Activated CD4-positive, alpha-beta T cell treated with anti-CD3 and anti-CD28 coated beads, Interleukin-2, amount 10 ng/mL, durations not matched to agents 7 days and 5 days (primary cell): ENCODE measurements around the gene LRRC52. TPM values are rescaled to one million over a fixed set of nuclear protein-coding genes. Genes with fewer than 3 reads are reported as not detected.
"Not testable (repeated sequence)": the region's sequence is repeated elsewhere in the genome, so short reads cannot be mapped to it uniquely, and the experiment has no call there.

ENCODE experiments used
- CTCF ChIA-PET: fragments of 350-600 bp; sonication (Branson Sonifier 250); formaldehyde crosslinking; loops from one replicate; lab custom pipeline; 2021; ENCODE audit warnings: antibody characterized with exemption; lab: Charles Lee
- POLR2A ChIA-PET: fragments of 350-600 bp; sonication (Branson Sonifier 250); formaldehyde crosslinking; loops from one replicate; lab custom pipeline; 2021; ENCODE audit warnings: antibody characterized with exemption; lab: Charles Lee
- DNase-seq: peaks from one replicate; pipeline ENCODE4 v3.0.0-alpha.2; 2020
- H3K27ac Mint-ChIP-seq: one replicate; pipeline ENCODE4 v1.8.0; 2021; ENCODE audit warnings: mild to moderate bottlenecking, moderate library complexity, mixed read lengths
- H3K27me3 Mint-ChIP-seq: one replicate; pipeline ENCODE4 v1.8.0; 2021; ENCODE audit warnings: mixed read lengths
- H3K36me3 Mint-ChIP-seq: one replicate; pipeline ENCODE4 v1.8.0; 2021; ENCODE audit warnings: low read depth, mixed read lengths
- H3K4me1 Mint-ChIP-seq: one replicate; pipeline ENCODE4 v1.8.0; 2021; ENCODE audit warnings: mixed read lengths
- H3K4me3 Mint-ChIP-seq: one replicate; pipeline ENCODE4 v1.8.0; 2021; ENCODE audit warnings: mild to moderate bottlenecking, moderate library complexity, mixed read lengths
- H3K9me3 Mint-ChIP-seq: one replicate; pipeline ENCODE4 v1.8.0; 2021; ENCODE audit warnings: mixed read lengths
- total RNA-seq, 2 experiments: library from RNA; stranded (reverse); gene quantifications; one replicate each; pipeline ENCODE4 v1.2.3, GENCODE V29; 2021

The LRRC52 gene
- total RNA-seq, 2 experiments from 2014 or later = not detected

DNA sequence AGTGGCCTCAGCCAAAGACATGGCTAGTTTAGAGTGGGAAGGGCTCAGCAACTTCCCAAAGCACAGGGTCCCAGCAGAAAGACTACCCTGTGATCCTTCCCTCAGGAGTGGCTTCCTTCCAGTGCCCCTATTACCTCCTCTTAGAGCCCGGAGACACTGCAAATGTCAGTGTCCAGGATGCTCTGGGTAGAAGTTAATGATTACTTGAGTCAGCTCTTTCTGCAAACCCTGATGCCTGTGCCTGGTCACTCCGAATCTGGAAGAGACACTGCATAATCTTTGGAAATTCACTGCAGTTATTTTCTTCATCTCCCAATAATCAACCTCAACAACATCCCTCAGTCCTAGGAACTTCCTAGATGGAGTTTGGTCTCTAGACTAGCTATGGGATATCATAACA, 60.0 kb downstream of the LRRC52 start:
- no peaks in the 10 kb centered on the region for H3K36me3 Mint-ChIP-seq
- peaks cover 12% of the 10 kb centered on the region for H3K4me1 Mint-ChIP-seq
- no peaks in the 10 kb centered on the region for H3K9me3 Mint-ChIP-seq
- H3K4me3 Mint-ChIP-seq = no peak overlapping the region
- H3K27ac Mint-ChIP-seq = no peak overlapping the region
- POLR2A ChIA-PET = no interaction called here
- H3K27me3 Mint-ChIP-seq = peaks cover 6% of the 10 kb centered on the region
- no peak for DNase-seq
- CTCF ChIA-PET = interaction anchor here (1.5 to 1.6 kb wide), 2 partner anchors 10 to 145 kb away, joined by 3 to 4 read pairs; no protein-coding TSS in a partner anchor

DNA sequence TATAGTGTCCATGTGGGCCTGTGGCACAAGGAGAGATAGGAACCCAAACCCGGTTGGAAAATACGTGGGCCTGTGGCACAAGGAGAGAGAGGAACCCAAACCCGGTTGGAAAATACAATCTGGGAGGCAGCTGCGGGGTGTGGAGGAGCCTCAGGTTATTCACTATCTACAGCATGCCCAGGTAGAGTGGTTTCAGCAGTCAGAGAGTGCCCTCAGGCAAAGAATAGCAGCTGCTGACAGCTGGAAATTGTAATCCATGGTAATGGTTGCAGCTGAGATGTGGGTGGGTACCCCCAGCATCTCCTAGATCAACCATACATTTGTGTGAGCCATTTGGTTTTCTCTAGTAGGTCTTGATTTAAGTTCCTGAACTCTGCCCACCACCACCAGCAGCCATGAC, 61.4 kb downstream of the LRRC52 start:
- CTCF ChIA-PET = interaction anchor here (1.5 kb wide), 1 partner anchor 9 kb away, joined by 4 read pairs; no protein-coding TSS in a partner anchor
- H3K36me3 Mint-ChIP-seq = no peaks in the 10 kb centered on the region

DNA sequence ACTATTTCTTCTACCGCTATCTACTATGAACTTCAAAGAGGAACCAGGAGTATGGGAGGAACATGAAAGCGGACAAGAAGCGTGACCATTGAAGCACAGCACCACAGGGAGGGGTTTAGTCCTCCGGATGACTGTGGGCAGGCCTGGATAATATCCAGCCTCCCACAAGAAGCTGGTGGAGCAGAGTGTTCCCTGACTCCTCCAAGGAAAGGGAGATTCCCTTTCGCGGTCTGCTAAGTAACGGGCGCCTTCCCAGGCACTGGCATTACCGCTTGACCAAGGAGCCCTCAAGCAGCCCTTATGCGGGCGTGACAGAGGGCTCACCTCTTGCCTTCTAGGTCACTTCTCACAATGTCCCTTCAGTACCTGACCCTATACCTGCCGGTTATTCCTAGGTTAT, 62.9 kb downstream of the LRRC52 start:
- POLR2A ChIA-PET, H3K9me3 Mint-ChIP-seq, H3K4me1 Mint-ChIP-seq, H3K36me3 Mint-ChIP-seq, DNase-seq, H3K27ac Mint-ChIP-seq, CTCF ChIA-PET, H3K4me3 Mint-ChIP-seq: not testable (repeated sequence)
- H3K27me3 Mint-ChIP-seq = peaks cover 13% of the 10 kb centered on the region

More for the DNA sequence above, 61.4 kb downstream of the LRRC52 start:
- Mint-ChIP-seq H3K4me3 (no peak overlapping the region), H3K27ac (no peak overlapping the region), H3K27me3 (peaks cover 8% of the 10 kb centered on the region), H3K9me3 (no peaks in the 10 kb centered on the region), H3K4me1 (peaks cover 8% of the 10 kb centered on the region)
- POLR2A ChIA-PET = no interaction called here
- DNase-seq = no peak

DNA sequence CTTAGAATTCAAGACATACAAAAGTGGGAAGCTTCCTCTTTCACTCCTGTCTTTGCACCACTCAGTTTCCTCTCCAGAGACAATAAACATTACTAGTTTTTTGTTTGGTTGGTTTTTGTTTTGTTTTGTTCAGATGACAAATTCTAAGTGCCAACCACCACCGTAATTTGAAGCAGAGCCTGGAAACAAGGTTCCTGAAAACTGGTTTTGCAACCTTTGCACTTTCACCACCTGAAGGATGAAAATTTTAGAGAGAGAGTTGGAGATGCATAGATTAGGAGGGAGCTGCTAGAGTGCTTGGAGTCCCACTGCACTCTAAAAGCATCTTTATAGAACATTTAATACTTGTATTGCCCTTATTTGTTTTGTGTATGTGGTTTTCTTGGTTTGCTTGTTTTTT, 67.1 kb downstream of the LRRC52 start:
- Mint-ChIP-seq H3K9me3 (peaks cover 3% of the 10 kb centered on the region), H3K4me3 (no peak overlapping the region), H3K4me1 (no peaks in the 10 kb centered on the region), H3K36me3 (no peaks in the 10 kb centered on the region), H3K27ac (no peak overlapping the region), H3K27me3 (peaks cover 33% of the 10 kb centered on the region)
- DNase-seq = no peak
- ChIA-PET POLR2A (no interaction called here), CTCF (interaction anchor here (0.6 kb wide), 1 partner anchor 15 kb away, joined by 4 read pairs; no protein-coding TSS in a partner anchor)

GRCh38 chr1:165612062-165612461, 68.3 kb downstream of the LRRC52 start:
- peaks cover 38% of the 10 kb centered on the region for H3K27me3 Mint-ChIP-seq

More at GRCh38 chr1:165612062-165612461, 68.3 kb downstream of the LRRC52 start:
- DNase-seq = no peak
- Mint-ChIP-seq H3K36me3 (no peaks in the 10 kb centered on the region), H3K4me1 (no peaks in the 10 kb centered on the region), H3K4me3 (no peak overlapping the region), H3K27ac (no peak overlapping the region), H3K9me3 (peaks cover 3% of the 10 kb centered on the region)
- ChIA-PET POLR2A (no interaction called here), CTCF (no interaction called here)

Other genes with a start within 250 kb of the LRRC52 start
- not detected for gene LMX1A, start 187.3 kb upstream of the LRRC52 start, total RNA-seq
- gene RXRG, start 98.9 kb upstream of the LRRC52 start, total RNA-seq = not detected
- 10 to 100 TPM; 61.6 to 65.4 TPM for gene MGST3, start 87.2 kb downstream of the LRRC52 start, total RNA-seq
- 10 to 100 TPM; 43.4 to 45.3 TPM for gene ALDH9A1, start 154.6 kb downstream of the LRRC52 start, total RNA-seq
- gene TMCO1, start 224.9 kb downstream of the LRRC52 start, total RNA-seq = 100 to 1,000 TPM in 1 of 2 experiments, 10 to 100 TPM in 1; 93.3 to 102 TPM